ENCODE measurements around the gene CHST11.

GRCh38 chr12:104470521-104470920 is 13.8 kb downstream of the CHST11 start:
- TF ChIP-seq, protein P1, sequence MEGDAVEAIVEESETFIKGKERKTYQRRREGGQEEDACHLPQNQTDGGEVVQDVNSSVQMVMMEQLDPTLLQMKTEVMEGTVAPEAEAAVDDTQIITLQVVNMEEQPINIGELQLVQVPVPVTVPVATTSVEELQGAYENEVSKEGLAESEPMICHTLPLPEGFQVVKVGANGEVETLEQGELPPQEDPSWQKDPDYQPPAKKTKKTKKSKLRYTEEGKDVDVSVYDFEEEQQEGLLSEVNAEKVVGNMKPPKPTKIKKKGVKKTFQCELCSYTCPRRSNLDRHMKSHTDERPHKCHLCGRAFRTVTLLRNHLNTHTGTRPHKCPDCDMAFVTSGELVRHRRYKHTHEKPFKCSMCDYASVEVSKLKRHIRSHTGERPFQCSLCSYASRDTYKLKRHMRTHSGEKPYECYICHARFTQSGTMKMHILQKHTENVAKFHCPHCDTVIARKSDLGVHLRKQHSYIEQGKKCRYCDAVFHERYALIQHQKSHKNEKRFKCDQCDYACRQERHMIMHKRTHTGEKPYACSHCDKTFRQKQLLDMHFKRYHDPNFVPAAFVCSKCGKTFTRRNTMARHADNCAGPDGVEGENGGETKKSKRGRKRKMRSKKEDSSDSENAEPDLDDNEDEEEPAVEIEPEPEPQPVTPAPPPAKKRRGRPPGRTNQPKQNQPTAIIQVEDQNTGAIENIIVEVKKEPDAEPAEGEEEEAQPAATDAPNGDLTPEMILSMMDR (IDR thresholded peaks at IDR 0.05): no peak
- no peak for TF ChIP-seq POLR2A (IDR thresholded peaks at IDR 0.05)
- no peak for TF ChIP-seq EP300 (IDR thresholded peaks at IDR 0.05)
